ENCODE measurements around the gene SKIC2. TPM values are rescaled to one million over a fixed set of nuclear protein-coding genes. Genes with fewer than 3 reads are reported as not detected.
"Not testable (repeated sequence)": the region's sequence is repeated elsewhere in the genome, so short reads cannot be mapped to it uniquely, and the experiment has no call there.

SKIC2 gene
- total and polyA plus RNA-seq, 2 of the 8 experiments (the other 6 are each of a cell fraction or from before 2014, with no cell fraction given): 42.1 to 59.7 TPM

GRCh38 chr6:31980998-31981397 lies 22.0 kb downstream of the SKIC2 start:
- H2BK5ac ChIP-seq (ENCODE audit: low read depth, low read length); H3K23ac ChIP-seq (ENCODE audit: insufficient read length); FAIRE-seq; H3K79me1 ChIP-seq (ENCODE audit: low read depth, low read length); H3K36me3 ChIP-seq (ENCODE audit: control insufficient read depth in 2 of 4, insufficient read depth in 4 of 4, low read length in 3 of 4); H3K4me3 ChIP-seq (ENCODE audit: extremely low read depth in 1 of 4, insufficient read depth in 2 of 4, low read depth in 3 of 4, low read length in 4 of 4); H2BK12ac ChIP-seq (ENCODE audit: low read depth, low read length); POLR2A ChIA-PET (ENCODE audit: partially characterized antibody); H3K9me3 ChIP-seq (ENCODE audit: insufficient read depth in 2 of 2, low read depth in 1 of 2, low read length in 1 of 2); CTCF ChIA-PET (ENCODE audit: partially characterized antibody); DNase-seq (ENCODE audit: low read depth in 1 of 2, low spot score in 2 of 2); H3K18ac ChIP-seq (ENCODE audit: extremely low read depth, low read length); H3K9ac ChIP-seq (replicated peaks in 1 of 4; ENCODE audit: extremely low read depth in 1 of 4, low read depth in 3 of 4, low read length in 3 of 4); H2AFZ ChIP-seq (ENCODE audit: low read length); H3K56ac ChIP-seq (replicated peaks; ENCODE audit: insufficient read length, low read depth, low read length); H3K27me3 ChIP-seq (replicated peaks in 1 of 4; ENCODE audit: control insufficient read depth in 3 of 4, extremely low read depth in 1 of 4, insufficient read depth in 3 of 4, low read length in 3 of 4); H3K23me2 ChIP-seq (ENCODE audit: low read depth, low read length); H4K20me1 ChIP-seq (replicated peaks in 1 of 2; ENCODE audit: control insufficient read depth in 1 of 2, insufficient read depth in 2 of 2, low read length in 2 of 2); H4K8ac ChIP-seq (ENCODE audit: extremely low read depth, insufficient read depth, low read length); H3K4me2 ChIP-seq (ENCODE audit: insufficient read depth in 1 of 2, low read depth in 2 of 2, low read length in 2 of 2); H4K5ac ChIP-seq (ENCODE audit: insufficient read length, low read depth, low read length); H3K27ac ChIP-seq (ENCODE audit: low read depth, low read length); H4K91ac ChIP-seq (replicated peaks; ENCODE audit: insufficient read length, low read length); H3K4ac ChIP-seq (replicated peaks; ENCODE audit: insufficient read length, low read depth, low read length); H2BK120ac ChIP-seq (replicated peaks; ENCODE audit: low read depth, low read length); H2BK15ac ChIP-seq (ENCODE audit: low read length); H3K79me2 ChIP-seq (ENCODE audit: control insufficient read depth in 1 of 2, insufficient read depth in 2 of 2, low read length in 2 of 2); H3K4me1 ChIP-seq (replicated peaks in 1 of 4; ENCODE audit: control insufficient read depth in 3 of 4, insufficient read depth in 4 of 4, low read length in 3 of 4); H2BK20ac ChIP-seq (ENCODE audit: low read length); H3K14ac ChIP-seq (ENCODE audit: insufficient read length); H2AK5ac ChIP-seq (ENCODE audit: low read depth, low read length): not testable (repeated sequence)
- WGBS, 2 experiments (ENCODE audit: extremely low coverage in 1 of 2, insufficient coverage in 1 of 2, insufficient read length in 1 of 2, insufficient replicate concordance in 2 of 2, low coverage in 1 of 2, low lambda C conversion rate in 2 of 2, missing lambda C conversion rate in 1 of 2): no CpG with 5 or more reads among the region's 5 CpGs

- H2AFZ ChIP-seq (ENCODE audit: low read length); H3K23me2 ChIP-seq (ENCODE audit: low read depth, low read length); H4K5ac ChIP-seq (ENCODE audit: insufficient read length, low read depth, low read length); H2BK120ac ChIP-seq (replicated peaks; ENCODE audit: low read depth, low read length); FAIRE-seq; H3K18ac ChIP-seq (ENCODE audit: extremely low read depth, low read length); H2BK5ac ChIP-seq (ENCODE audit: low read depth, low read length); H3K4ac ChIP-seq (replicated peaks; ENCODE audit: insufficient read length, low read depth, low read length); H3K36me3 ChIP-seq (ENCODE audit: control insufficient read depth in 2 of 4, insufficient read depth in 4 of 4, low read length in 3 of 4); H3K56ac ChIP-seq (replicated peaks; ENCODE audit: insufficient read length, low read depth, low read length); H3K14ac ChIP-seq (ENCODE audit: insufficient read length); POLR2A ChIA-PET (ENCODE audit: partially characterized antibody); H3K4me2 ChIP-seq (ENCODE audit: insufficient read depth in 1 of 2, low read depth in 2 of 2, low read length in 2 of 2); H2BK15ac ChIP-seq (ENCODE audit: low read length); H2BK20ac ChIP-seq (ENCODE audit: low read length); H3K79me2 ChIP-seq (ENCODE audit: control insufficient read depth in 1 of 2, insufficient read depth in 2 of 2, low read length in 2 of 2); H3K27ac ChIP-seq (ENCODE audit: low read depth, low read length); H2AK5ac ChIP-seq (ENCODE audit: low read depth, low read length); H3K4me1 ChIP-seq (replicated peaks in 1 of 4; ENCODE audit: control insufficient read depth in 3 of 4, insufficient read depth in 4 of 4, low read length in 3 of 4); H3K4me3 ChIP-seq (ENCODE audit: extremely low read depth in 1 of 4, insufficient read depth in 2 of 4, low read depth in 3 of 4, low read length in 4 of 4); H4K20me1 ChIP-seq (replicated peaks in 1 of 2; ENCODE audit: control insufficient read depth in 1 of 2, insufficient read depth in 2 of 2, low read length in 2 of 2); H3K9me3 ChIP-seq (ENCODE audit: insufficient read depth in 2 of 2, low read depth in 1 of 2, low read length in 1 of 2); H4K8ac ChIP-seq (ENCODE audit: extremely low read depth, insufficient read depth, low read length); H3K27me3 ChIP-seq (replicated peaks in 1 of 4; ENCODE audit: control insufficient read depth in 3 of 4, extremely low read depth in 1 of 4, insufficient read depth in 3 of 4, low read length in 3 of 4); CTCF ChIA-PET (ENCODE audit: partially characterized antibody); H3K23ac ChIP-seq (ENCODE audit: insufficient read length); H3K9ac ChIP-seq (replicated peaks in 1 of 4; ENCODE audit: extremely low read depth in 1 of 4, low read depth in 3 of 4, low read length in 3 of 4); H4K91ac ChIP-seq (replicated peaks; ENCODE audit: insufficient read length, low read length); H2BK12ac ChIP-seq (ENCODE audit: low read depth, low read length); H3K79me1 ChIP-seq (ENCODE audit: low read depth, low read length); DNase-seq (ENCODE audit: low read depth in 1 of 2, low spot score in 2 of 2): not testable (repeated sequence)
- WGBS, 2 experiments (ENCODE audit: extremely low coverage in 1 of 2, insufficient coverage in 1 of 2, insufficient read length in 1 of 2, insufficient replicate concordance in 2 of 2, low coverage in 1 of 2, low lambda C conversion rate in 2 of 2, missing lambda C conversion rate in 1 of 2): no CpG with 5 or more reads among the region's 7 CpGs
Observed at GRCh38 chr6:31981744-31982143, 22.8 kb downstream of the SKIC2 start, which contains the start of gene C4A. TSS of gene C4A (plus strand) at chr6:31982057. CDS start at chr6:31982108, 51 bp downstream.
